SU-DHL-6 (cell line): ENCODE measurements around the gene TMOD2.

Experiments
- H2AFZ ChIP-seq: fragments of 200-600 bp; sonication (generic); 2 replicates; pipeline ENCODE4 v1.6.1; 2014; ENCODE audit warnings: low read depth, mild to moderate bottlenecking, moderate library complexity, mixed read lengths, antibody characterized with exemption, low read length; ENCODE audit not compliant: severe bottlenecking
- H3F3A ChIP-seq: fragments of 200-600 bp; shearing (Covaris generic); 2 replicates; pipeline ENCODE4 v1.6.0; 2016; ENCODE audit warnings: antibody characterized with exemption, mild to moderate bottlenecking; ENCODE audit not compliant: insufficient read depth
- H3K27ac ChIP-seq: fragments of 200-600 bp; sonication (generic); 2 replicates; pipeline ENCODE4 v1.5.1; 2016; ENCODE audit warnings: low read depth, mild to moderate bottlenecking, low read length, moderate library complexity, mixed read lengths
- H3K27me3 ChIP-seq: fragments of 200-600 bp; sonication (generic), shearing (Covaris generic); 2 replicates; pipeline ENCODE4 v1.6.0; 2014; ENCODE audit warnings: mild to moderate bottlenecking, low read length
- H3K36me3 ChIP-seq: fragments of 200-600 bp; sonication (generic); 2 replicates; pipeline ENCODE4 v1.6.1; 2014; ENCODE audit warnings: mild to moderate bottlenecking, low read length, mixed read lengths
- H3K4me2 ChIP-seq: fragments of 300-600, 200-600 bp; shearing (Covaris generic), sonication (generic); 2 replicates; pipeline ENCODE4 v1.6.0; 2014; ENCODE audit warnings: low read length, low read depth, mild to moderate bottlenecking; ENCODE audit not compliant: poor library complexity, severe bottlenecking
- H3K4me3 ChIP-seq: fragments of 200-600 bp; sonication (generic); 2 replicates; pipeline ENCODE4 v1.5.1; 2014; ENCODE audit warnings: antibody characterized with exemption, low read length, mild to moderate bottlenecking, mixed read lengths; ENCODE audit not compliant: insufficient read depth, poor library complexity, severe bottlenecking
- H3K79me2 ChIP-seq: fragments of 200-600 bp; sonication (generic); 2 replicates; pipeline ENCODE4 v1.6.1; 2014; ENCODE audit warnings: mild to moderate bottlenecking, low read length, moderate library complexity; ENCODE audit not compliant: insufficient read depth
- H3K9ac ChIP-seq: fragments of 200-600 bp; sonication (generic); 2 replicates; pipeline ENCODE4 v1.7.0; 2014; ENCODE audit warnings: mild to moderate bottlenecking, low read length
- H3K9me2 ChIP-seq: fragments of 200-600 bp; sonication (generic); replicated peaks from 2 replicates; pipeline ENCODE4 v1.6.1; 2014; ENCODE audit warnings: low read length; ENCODE audit not compliant: insufficient read depth
- H3K9me3 ChIP-seq: fragments of 200-600 bp; sonication (generic); 2 replicates; pipeline ENCODE4 v1.6.1; 2014; ENCODE audit warnings: low read length, mixed read lengths; ENCODE audit not compliant: insufficient read depth
- H4K20me1 ChIP-seq: fragments of 200-600 bp; sonication (generic); 2 replicates; pipeline ENCODE4 v1.6.1; 2014; ENCODE audit warnings: low read depth, mild to moderate bottlenecking, antibody characterized with exemption, low read length, moderate library complexity, mixed read lengths
- CTCF ChIP-seq: fragments of 200-600 bp; sonication (generic); IDR thresholded peaks from one replicate; pipeline ENCODE4 v1.5.1; 2017; ENCODE audit warnings: antibody characterized with exemption, mild to moderate bottlenecking, low read length, moderate library complexity; ENCODE audit not compliant: insufficient read depth, poor library complexity, severe bottlenecking
- EZH2phosphoT487 ChIP-seq: fragments of 200-600 bp; sonication (generic), shearing (Covaris generic); conservative IDR thresholded peaks from 2 replicates; pipeline ENCODE4 v1.6.1; 2018; ENCODE audit warnings: mild to moderate bottlenecking, antibody characterized with exemption, low read length, moderate library complexity, mixed read lengths

The TMOD2 gene

GRCh38 chr15:51759557-51760070, 8.2 kb downstream of the TMOD2 start:
- no peak overlapping the region for H3K4me2 ChIP-seq

DNA sequence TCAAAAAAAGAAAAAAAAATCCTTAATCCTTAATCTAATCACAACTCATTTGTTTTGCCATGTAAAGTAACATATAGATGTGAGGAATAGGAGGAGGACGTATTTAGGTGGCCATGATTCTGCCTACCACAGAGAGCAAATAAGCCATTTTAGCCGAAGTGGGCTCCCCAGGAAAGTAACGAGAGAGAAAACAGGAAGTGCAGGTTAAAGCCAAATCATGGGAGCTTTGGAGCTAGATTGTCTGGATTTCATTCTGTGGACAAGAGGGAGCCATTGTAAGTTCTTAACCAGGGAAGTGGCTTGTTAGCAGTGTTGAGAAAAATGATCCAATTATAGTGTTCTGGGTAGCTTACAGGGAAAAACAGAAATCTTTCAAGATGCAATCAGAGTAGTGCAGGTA, 9.4 kb downstream of the TMOD2 start:
- no peaks in the 10 kb centered on the region for H3K36me3 ChIP-seq
- H3K27me3 ChIP-seq: no peaks in the 10 kb centered on the region
- no peak overlapping the region for H3K4me3 ChIP-seq
- H3K4me2 ChIP-seq: no peak overlapping the region
- no peaks in the 10 kb centered on the region for H3K9me2 ChIP-seq
- no peak overlapping the region for H3K27ac ChIP-seq
- H4K20me1 ChIP-seq: no peaks in the 10 kb centered on the region
- no peaks in the 10 kb centered on the region for H3F3A ChIP-seq
- no peaks in the 10 kb centered on the region for H3K9me3 ChIP-seq
- H2AFZ ChIP-seq: no peak overlapping the region
- H3K9ac ChIP-seq: no peak overlapping the region
- H3K79me2 ChIP-seq: no peaks in the 10 kb centered on the region
- no peak for TF ChIP-seq EZH2phosphoT487

More at GRCh38 chr15:51759557-51760070, 8.2 kb downstream of the TMOD2 start:
- H3K9me2 ChIP-seq: no peaks in the 10 kb centered on the region
- H3K27ac ChIP-seq: no peak overlapping the region
- no peaks in the 10 kb centered on the region for H3K27me3 ChIP-seq
- H3K79me2 ChIP-seq: no peaks in the 10 kb centered on the region
- H3K9me3 ChIP-seq: no peaks in the 10 kb centered on the region
- H4K20me1 ChIP-seq: no peaks in the 10 kb centered on the region
- peak; percentile 44 for TF ChIP-seq CTCF
- no peak for TF ChIP-seq EZH2phosphoT487
- H2AFZ ChIP-seq: no peak overlapping the region
- no peak overlapping the region for H3K4me3 ChIP-seq
- no peaks in the 10 kb centered on the region for H3F3A ChIP-seq
- no peak overlapping the region for H3K9ac ChIP-seq
- H3K36me3 ChIP-seq: no peaks in the 10 kb centered on the region

GRCh38 chr15:51765751-51766150, 14.4 kb downstream of the TMOD2 start:
- no peak overlapping the region for H2AFZ ChIP-seq
- H3K4me2 ChIP-seq: no peak overlapping the region
- no peak overlapping the region for H3K9ac ChIP-seq
- no peaks in the 10 kb centered on the region for H3K79me2 ChIP-seq
- H3K9me3 ChIP-seq: no peaks in the 10 kb centered on the region
- TF ChIP-seq CTCF (no peak), EZH2phosphoT487 (no peak)
- H3K36me3 ChIP-seq: no peaks in the 10 kb centered on the region
- no peaks in the 10 kb centered on the region for H4K20me1 ChIP-seq
- no peaks in the 10 kb centered on the region for H3K27me3 ChIP-seq
- no peaks in the 10 kb centered on the region for H3F3A ChIP-seq
- H3K9me2 ChIP-seq: no peaks in the 10 kb centered on the region
- no peak overlapping the region for H3K4me3 ChIP-seq
- no peak overlapping the region for H3K27ac ChIP-seq

DNA sequence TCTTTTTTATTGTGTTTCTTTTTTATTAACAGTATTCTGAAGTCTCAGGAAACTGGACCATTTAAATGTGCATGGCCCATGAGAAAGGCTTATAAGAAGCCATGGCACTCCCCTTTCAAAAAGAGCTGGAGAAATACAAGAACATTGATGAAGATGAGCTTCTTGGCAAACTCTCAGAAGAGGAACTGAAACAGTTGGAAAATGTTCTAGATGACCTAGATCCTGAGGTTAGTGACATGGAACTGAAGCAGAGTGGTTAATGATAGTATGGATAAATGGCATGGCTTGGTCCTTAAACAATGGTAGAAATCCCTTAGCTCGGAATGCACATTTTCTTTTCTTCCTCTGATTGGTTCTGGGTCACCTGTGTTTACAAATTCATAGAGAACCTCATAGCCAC, 14.9 kb downstream of the TMOD2 start:
- Histone ChIP-seq H3K79me2 (no peaks in the 10 kb centered on the region), H4K20me1 (no peaks in the 10 kb centered on the region), H3K4me3 (no peak overlapping the region), H2AFZ (no peak overlapping the region), H3F3A (no peaks in the 10 kb centered on the region), H3K27ac (no peak overlapping the region), H3K9me3 (no peaks in the 10 kb centered on the region), H3K9ac (no peak overlapping the region), H3K4me2 (no peak overlapping the region), H3K9me2 (no peaks in the 10 kb centered on the region), H3K36me3 (no peaks in the 10 kb centered on the region), H3K27me3 (no peaks in the 10 kb centered on the region)
- TF ChIP-seq CTCF (no peak), EZH2phosphoT487 (no peak)
